GM12873 (cell line): Measurements from ENCODE around the gene TLE3.

Source experiments
- TF ChIP-seq, protein P1 (sequence below): IDR thresholded peaks from 2 replicates; pipeline ENCODE4 v1.5.1; 2012; ENCODE audit warnings: low read depth, mild to moderate bottlenecking, moderate library complexity, low read length, control low read depth; ENCODE audit not compliant: insufficient read depth; ENCODE audit errors: missing control alignments

TLE3 gene

DNA sequence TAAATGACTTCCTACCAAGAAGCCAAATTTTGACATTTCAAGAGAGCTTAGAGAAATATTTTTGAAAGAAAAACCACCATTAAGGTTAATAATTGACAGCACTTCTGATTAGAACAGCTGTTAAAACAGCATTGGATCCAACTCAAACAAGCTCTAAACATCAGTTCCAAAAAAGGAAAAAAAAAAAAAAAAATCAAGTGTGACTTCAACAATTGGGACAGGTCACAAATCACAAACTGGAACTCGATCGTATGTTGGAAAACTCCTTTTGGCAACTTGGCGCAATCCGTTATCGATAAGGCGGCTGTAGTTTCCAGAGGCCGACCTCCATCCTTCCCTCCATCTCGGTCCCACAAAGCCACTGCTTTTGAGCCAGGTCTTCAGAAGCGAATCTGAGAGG, 17.8 kb downstream of the TLE3 start:
- TF ChIP-seq, protein P1, sequence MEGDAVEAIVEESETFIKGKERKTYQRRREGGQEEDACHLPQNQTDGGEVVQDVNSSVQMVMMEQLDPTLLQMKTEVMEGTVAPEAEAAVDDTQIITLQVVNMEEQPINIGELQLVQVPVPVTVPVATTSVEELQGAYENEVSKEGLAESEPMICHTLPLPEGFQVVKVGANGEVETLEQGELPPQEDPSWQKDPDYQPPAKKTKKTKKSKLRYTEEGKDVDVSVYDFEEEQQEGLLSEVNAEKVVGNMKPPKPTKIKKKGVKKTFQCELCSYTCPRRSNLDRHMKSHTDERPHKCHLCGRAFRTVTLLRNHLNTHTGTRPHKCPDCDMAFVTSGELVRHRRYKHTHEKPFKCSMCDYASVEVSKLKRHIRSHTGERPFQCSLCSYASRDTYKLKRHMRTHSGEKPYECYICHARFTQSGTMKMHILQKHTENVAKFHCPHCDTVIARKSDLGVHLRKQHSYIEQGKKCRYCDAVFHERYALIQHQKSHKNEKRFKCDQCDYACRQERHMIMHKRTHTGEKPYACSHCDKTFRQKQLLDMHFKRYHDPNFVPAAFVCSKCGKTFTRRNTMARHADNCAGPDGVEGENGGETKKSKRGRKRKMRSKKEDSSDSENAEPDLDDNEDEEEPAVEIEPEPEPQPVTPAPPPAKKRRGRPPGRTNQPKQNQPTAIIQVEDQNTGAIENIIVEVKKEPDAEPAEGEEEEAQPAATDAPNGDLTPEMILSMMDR, result no peak

GRCh38 chr15:70078578-70079417, 18.9 kb downstream of the TLE3 start:
- TF ChIP-seq, protein P1, result no peak

DNA sequence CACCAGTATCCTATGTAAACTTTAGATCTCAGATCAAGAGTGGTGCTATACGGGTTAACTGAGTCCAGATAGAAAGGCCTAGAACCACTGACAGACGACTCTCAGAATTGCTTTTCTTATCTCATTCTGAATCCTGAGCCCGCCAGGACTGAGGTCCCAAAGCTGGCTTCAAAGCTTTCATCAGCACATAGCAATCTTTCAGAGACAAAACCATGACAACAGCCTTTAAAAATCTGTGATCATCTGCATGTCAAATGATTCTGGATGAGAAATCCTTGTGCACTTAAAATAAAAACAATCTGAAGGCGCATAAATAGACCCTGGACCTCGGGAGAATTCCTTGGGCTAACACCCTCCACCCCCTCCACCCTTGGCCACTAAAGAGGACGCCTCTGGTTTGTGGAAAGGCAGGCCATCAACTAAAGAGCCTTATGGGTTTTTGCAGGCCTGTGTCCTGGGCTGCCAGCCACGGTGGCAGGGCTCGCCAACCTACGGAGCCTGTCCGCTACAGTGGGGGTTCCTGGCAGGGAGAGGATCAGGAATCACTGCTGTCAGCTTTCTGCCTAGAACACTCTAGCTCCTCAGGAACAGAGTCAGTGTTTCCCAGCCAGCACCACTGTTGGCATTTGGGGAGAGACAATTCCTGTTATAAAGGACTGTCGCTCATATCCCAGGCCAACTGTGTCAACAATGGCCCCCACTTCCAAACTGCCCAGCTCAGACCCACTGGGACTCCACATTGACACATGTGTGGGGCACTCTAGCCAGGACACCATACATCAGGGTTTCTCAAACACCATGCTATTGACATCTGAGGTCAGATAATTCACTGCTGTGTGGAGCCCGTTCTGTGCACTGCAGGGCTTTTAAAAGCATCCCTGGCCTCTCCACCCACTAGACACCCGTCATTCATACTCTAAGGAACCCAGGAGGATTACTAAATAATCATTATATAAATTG, 20.2 kb downstream of the TLE3 start:
- TF ChIP-seq, protein P1, result no peak

DNA sequence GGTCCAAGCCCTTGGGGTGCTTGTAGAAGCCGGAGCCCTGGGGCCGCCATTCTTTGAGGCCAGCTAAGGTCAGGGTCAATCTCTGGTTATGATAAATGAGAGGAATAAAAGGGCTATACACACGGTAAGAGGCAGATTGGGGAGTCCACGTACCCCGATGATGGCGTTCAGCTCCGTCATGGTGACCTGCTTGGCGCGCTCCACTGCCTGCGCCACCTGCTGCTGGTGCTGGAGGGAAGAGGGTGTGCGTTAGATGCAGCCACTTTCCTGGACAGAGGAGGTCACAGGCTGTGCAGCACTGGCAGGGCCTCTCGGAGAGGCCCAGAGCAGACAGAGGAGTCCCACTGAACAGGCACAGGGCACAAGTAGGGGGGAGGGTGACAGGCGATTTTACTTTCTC, 23.3 kb downstream of the TLE3 start:
- TF ChIP-seq, protein P1, result no peak

- TF ChIP-seq, protein P1, result peak; percentile 26
Measured at GRCh38 chr15:70072479-70072878, 25.2 kb downstream of the TLE3 start.

GRCh38 chr15:70071799-70072198, 25.9 kb downstream of the TLE3 start:
- TF ChIP-seq, protein P1, result no peak

DNA sequence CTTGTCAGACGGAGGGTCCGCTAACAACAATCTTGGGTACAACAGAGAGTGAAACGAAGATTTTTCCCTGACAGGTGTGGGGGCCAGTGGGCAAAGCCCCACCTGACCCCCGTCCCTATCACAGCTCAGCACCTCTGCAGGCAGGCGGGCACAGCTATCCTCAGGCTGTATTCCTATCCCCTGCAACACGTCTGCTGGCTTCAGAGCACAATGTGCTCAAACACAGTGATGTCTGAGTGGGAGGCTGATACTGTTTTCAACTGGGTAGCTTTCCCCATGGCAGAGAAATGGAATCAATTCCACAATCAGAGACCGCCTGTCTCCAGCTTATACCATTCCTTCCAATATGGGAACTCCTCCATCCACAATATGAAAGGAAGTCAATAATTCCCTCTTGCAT, 28.0 kb downstream of the TLE3 start:
- TF ChIP-seq, protein P1, result no peak
